ENCODE measurements around the gene CSNK2A2.

Gene CSNK2A2

DNA sequence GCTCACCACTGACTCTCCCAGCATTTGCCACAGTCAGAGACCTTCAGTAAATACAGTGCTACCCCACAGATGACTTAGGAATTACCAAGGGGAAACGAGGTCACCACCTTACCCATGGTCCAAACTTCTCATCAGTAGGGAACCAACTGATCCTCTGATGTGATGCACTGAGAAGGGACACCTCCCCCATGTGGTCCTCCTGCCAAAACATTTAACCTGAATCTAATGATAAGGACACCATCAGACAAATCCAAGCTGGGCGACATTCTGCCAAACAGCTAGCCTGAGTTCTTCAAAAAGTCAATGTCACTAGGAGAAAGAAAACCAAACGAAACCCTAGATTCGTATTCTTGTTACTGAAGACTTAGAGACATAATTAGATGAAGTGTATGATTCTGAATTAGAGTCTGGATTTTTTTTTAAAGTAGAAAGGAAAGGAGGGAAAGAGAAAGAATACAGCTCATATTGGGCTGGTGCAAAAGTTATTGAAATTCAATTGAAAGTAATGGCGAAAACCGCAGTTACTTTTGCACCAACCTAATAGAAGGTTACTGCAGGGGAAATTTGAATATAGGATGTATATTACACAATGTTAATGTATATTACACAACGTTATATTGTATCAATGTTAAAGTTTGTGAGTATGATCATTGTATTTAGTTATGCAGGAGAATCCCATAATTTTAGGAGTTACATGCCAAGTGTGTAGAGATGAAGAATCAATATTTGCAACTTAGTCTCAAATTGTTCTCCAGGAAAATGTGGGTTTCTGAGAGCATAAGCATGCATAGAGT is 2.3 kb upstream of the CSNK2A2 start:
- in situ Hi-C loops (cut with HindIII; ENCODE audit: low sequenced_read_pairs), result no loop called here

DNA sequence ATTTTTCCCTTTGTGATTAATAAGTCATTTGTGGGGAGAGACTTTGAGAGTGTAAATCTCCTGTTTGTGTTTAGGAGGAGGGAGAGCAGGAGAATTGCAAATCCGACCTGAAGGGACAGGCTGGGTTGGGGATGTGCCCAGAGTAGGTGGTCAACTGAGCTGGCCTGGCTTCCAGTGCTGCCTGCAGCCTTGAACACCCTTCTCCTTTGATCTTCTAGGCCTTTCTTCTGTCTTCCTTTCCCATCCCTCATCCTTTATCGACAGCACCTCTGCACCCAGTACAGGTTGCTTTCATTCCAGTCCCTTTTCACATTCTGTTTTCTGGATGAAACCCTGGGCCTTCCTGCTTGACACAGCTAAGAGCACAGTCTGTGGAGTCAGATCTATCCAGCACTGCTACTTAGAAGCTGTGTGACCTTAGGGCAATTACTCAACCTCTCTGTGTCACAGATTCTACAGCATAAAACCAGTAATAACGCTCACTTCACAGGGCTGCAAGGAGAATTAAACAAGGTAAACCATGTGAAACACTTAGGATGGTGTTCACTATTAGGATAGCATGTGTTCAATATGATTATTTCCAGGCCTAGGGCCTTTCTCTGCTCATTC is 1.0 kb upstream of the CSNK2A2 start:
- in situ Hi-C loops (cut with HindIII; ENCODE audit: low sequenced_read_pairs), result no loop called here

DNA sequence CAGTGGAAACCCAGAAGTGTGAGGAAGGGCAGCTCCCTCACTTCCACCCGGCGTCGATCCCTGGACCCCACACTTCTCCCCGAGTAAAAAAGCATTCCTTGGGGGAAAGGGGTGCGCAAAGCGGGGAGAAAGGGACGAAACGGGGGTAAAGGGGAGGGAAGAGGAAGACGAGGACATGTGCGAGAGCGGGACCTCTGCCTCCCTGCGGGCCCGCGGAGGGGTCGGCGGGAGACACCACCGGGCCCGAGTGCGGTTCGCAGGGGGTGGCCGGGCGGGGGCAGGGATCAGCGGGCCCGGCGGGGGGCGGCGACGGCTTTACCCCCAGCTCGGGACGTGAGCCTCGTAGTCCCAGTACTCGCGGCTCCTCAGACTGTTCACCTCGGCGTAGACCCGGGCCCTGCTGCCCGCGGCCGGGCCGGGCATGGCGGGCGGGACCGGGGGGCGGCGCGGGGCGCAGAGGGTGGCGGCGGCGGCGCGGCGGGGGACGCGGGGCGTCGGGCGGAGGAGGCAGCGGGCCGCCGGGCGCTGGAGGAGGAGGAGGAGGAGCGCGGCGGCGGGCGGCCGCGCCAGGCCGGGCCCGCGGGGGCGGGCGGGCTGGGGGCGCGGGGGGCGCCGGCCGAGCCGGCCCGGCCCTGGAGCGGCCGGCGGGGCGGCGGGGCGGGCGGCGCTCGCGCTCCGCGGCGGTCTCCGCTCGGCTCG is 443 bp downstream of the CSNK2A2 start:
- in situ Hi-C loops (cut with HindIII; ENCODE audit: low sequenced_read_pairs), result no loop called here

DNA sequence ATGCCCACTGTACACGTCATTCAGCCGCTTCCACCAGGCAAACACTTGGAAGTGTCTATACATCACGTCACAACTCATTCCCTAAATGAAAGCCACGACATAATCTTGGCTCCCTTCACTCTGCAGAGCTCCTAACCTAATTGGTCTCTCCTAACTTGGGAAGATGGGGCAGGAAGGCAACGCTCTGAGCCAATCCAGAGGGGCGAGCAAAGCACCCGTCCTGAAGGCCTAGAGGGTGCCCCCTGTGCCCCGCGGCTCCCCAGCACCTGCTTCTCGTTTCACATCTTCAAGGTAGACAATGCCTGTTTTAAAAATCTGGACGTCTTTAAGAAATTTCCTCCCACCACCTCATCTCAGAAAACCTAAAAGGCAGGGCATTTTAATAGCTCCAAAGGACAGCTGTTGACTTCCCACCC is 1.0 kb downstream of the CSNK2A2 start:
- in situ Hi-C loops (cut with HindIII; ENCODE audit: low sequenced_read_pairs), result no loop called here

DNA sequence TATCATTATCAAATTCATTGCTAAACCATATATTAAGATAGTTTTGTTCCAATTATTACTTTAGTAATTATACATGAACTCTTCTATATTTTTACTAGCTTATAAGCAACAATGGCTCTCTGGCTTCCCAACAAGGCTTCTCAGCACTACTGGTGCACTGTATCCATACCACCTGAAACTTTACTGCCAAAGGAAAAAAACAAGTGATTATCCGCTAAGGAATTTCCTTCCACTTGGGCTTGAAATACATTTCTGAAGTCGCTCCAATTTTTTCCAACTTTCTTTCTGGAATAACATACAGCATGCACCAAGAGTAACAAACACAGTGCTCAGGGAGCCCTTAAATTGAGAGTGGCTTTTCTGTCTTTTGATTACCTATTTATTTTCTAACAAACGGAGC is 2.1 kb downstream of the CSNK2A2 start:
- in situ Hi-C loops (cut with HindIII; ENCODE audit: low sequenced_read_pairs), result no loop called here

DNA sequence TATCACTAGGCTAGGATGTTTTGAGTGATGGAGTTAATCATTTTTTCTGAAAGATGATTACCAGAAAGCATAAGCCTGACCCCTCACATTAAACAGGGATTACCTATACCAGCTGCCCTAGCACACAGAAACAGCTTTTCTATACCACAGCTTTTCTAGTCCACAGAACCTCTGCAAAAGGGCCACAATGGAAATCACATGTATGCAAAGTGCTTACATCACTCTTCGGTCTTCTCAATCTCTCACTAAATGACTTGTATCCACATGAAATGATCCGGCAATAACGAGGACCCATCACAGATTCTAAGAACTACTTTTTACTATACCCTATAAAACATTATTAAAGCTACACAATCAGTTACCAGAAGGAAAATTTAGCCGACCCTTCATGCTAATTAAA is 2.6 kb downstream of the CSNK2A2 start:
- in situ Hi-C loops (cut with HindIII; ENCODE audit: low sequenced_read_pairs), result no loop called here

DNA sequence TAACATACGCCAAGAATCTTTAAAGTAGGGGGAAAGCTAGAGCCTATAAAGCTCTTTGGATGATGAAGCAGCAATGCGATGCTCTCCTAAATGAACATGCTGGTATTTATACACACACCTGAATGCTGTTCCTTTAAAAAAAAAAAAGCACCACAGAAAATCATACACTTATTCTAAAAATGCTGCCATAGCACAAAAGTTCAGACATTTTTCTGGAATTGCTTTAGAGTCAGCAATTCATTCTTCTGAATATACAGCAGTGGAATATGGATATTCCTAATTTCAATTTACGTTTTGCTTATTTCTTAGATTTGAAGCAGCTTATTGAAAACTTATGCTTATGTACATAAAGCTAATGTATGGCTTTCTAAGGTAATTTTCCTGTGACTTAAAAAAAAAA is 3.1 kb downstream of the CSNK2A2 start:
- in situ Hi-C loops (cut with HindIII; ENCODE audit: low sequenced_read_pairs), result no loop called here

DNA sequence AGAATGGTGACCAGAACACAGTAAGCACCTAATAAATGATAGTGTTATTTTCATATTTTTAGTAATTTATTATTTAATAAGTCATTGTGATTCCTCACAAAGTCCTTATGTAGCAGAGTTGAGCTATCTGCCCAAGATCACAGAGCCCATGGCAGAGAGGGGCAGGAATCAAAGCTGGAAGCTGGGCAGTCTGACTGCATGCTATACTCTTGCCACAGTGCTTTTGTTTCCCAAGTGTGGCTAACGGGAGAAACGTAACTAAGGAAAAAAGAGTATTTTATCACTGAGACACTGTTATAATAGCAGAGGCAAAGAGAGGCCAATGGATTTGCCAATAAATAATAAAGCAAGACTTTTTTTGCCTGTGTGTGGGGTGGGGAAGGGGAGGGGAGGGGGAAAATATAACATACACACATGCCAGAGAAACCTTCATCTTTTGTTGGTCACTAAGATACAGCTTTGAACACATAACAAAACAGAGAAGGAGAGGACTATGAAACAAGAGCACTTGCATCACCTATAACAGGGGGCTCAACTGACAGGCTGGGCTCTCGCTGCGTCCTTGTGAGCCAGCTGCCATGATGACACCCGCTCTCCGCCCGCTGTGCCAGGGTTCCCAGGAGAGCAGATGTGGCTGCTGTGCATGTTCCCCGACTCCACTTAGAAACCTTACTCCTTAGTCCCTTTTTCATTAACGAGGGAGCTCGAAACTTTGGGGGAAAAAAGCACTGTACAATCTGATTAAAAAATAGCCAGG is 10.1 kb downstream of the CSNK2A2 start:
- in situ Hi-C loops (cut with HindIII; ENCODE audit: low sequenced_read_pairs), result no loop called here

DNA sequence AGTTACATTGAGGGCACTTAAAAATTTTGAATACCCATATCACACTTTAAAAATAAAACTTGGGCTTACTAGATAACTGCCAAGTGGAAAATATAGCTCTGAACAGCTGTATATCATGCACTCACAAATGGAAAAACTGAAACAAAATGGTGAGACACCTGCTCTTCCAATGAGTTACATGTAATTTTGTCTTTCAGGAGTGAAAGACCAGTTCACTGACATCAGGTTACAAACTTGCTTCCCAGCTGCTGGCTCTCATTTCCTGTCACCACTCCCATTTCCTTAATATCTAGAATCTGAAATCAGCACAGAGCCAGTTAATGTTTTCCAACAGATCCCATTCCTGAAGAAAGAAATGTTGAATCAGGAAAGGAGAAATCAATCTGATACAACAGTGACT is 10.8 kb downstream of the CSNK2A2 start:
- in situ Hi-C loops (cut with HindIII; ENCODE audit: low sequenced_read_pairs), result no loop called here

DNA sequence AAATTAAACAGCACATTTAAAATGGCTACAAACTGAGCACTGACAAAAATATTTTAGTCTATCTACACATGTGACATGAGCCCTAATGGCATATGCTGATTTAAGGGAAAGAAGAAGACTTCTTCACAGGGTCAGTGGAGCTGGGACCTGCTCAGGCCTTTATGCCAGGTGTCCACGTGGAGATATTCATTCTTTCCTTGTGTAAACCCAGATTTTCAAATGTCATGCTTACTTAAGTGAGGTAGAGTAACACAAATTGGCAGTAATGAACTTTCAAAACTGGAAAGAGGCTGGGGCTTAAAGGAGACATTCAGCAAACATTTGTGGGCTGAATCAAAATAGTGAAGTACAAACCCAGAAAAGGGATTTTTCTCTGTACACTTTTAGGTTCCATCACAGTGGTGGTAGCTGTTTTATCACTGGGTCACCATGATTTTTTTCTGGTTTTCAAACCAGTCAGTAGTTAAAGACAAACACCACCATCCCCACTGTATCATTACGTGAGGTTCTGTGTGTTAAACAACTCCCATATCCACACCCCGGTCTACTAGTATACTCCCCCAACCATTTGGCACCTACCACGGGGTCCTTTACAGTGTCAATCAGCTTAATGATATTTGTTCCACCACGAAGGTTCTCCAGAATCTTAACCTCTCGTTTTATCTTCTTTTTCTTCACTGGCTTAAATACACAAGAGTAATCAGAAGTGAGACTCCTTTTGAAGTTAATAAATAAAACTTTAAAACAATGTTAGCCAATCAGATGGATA is 11.5 kb downstream of the CSNK2A2 start:
- in situ Hi-C loops (cut with HindIII; ENCODE audit: low sequenced_read_pairs), result no loop called here

DNA sequence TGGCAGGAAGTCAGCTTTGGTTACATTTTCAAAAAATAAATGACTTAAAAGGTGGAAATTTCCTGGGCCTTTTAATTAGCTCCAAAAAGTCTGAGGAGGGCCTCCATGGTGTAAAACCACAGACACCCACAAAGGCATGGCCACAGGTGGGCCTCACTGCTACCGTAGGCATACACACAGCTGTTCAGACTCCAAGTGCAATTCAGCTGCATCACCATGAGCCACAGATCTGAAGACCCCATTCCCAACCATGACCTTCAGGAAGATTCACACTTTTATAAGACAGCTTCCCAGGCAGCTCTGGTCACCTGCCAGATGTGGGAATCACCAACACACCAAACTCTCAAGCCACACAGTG is 20.6 kb downstream of the CSNK2A2 start:
- in situ Hi-C loops (cut with HindIII; ENCODE audit: low sequenced_read_pairs), result no loop called here

DNA sequence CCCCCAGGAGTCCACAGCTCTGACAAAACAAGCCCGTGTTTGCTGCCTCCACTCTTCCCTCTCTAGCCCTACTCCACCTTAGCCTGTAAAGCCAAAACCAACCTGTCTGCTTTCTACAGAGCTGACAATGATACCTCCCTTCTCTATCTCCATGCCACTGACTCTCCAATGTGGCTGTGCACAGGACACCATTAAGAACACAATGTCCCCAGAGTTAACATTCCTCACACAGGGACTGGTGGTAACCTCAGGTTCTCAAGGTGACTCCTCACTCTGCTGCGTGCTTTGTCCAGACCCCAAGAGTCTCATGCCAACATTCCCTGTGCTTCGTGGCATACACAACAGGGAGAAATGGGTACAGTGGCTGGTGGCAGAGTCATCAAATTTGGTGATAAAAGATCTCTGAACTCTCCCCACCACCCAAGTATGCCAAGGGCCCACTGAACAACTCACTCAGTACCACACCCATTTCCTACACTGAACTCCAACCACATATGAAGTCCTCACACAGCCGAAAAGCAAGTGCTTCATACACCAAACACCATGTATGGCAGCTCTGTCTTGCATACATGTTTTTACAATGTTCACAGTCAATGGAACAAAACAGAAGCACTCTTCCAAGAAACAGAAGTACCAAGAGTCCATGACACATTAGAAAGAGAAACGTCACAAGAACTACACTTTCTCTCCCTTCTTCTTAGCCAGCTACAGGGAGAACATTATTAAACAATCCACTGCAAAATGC is 21.1 kb downstream of the CSNK2A2 start:
- in situ Hi-C loops (cut with HindIII; ENCODE audit: low sequenced_read_pairs), result no loop called here

DNA sequence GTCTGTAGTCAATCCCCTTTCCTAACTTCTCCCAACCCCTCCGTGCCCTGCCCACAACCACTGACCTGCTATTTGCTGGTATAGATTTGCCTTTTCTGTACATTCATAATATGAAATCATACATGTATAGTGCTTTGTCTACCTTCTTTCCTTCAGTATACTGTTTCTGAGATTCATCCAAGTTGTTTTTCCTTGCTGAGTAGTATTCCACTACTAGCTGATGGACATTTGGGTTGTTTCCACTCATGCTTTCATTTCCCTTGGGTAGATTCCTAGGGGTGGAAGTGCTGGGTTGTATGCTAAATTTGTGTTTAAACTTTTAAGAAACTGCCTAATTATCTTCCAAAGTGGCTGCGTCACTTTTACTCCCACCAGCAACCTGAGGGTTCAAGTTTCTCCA is 27.7 kb downstream of the CSNK2A2 start:
- in situ Hi-C loops (cut with HindIII; ENCODE audit: low sequenced_read_pairs), result no loop called here

DNA sequence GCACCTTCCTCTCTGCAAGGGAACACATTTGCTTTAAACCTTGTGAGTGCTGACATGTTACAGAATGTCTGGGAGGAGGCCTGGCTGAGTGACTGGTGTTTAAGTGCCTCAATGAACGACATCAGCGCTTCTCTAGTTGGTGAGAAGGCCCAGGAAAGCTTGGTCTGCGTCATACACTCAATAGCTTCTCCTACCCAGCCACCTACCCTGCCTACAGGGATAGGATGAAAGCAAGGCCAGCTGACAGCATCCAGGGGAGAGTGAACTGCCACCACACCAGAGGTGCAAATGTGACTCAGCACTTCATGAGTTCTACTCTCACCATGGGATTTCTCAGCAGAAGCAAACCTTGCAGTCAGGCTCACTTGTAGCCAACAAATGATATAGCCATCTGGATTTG is 37.1 kb downstream of the CSNK2A2 start:
- in situ Hi-C loops (cut with HindIII; ENCODE audit: low sequenced_read_pairs), result no loop called here

DNA sequence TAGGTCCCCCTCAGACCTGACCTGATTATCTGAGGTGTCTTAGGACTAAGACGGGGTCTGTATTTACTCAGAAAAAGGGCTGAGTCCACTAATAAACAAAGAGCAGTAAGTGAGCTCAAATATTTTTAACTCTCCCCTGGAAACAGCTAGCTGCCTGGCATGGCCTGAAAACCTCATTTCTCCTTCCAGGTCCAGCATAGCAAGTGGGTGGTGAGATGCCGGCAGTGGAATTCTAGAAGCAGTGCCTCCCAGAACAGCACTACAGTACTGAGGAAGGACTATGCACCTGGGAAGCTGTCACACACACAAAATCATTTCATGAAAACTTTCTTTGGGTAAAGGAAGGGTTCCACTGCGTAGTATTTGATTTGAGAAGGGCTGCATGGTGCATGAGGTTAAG is 39.2 kb downstream of the CSNK2A2 start:
- in situ Hi-C loops (cut with HindIII; ENCODE audit: low sequenced_read_pairs), result no loop called here

DNA sequence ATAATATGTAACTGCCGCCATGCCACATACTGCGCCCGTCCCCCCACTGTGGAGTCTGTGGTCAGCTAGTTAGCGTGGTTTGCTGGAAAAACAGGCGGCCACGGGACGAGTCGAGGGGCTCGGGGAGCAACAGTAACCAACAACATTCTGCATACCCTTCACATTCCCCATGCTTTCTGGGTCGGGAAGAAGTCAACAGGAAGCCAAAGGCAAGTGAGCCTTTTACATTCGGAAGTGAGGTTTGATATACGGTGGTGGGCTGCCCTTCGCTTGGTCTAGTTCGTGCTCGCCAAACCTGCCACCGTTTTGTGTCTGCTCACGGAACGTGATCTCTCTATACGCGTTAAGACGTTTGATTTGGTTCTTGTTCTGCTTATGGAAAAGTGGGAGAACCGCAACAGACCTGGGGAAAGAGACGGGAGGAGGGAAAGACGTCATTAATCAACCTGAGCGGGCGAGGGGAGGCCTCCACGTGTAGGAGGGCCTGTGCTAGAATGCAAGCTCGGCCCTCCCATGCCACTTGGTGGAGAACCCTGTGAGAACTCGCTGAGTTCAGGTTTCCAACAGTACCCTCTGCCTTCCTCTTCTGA is 39.9 kb downstream of the CSNK2A2 start:
- in situ Hi-C loops (cut with HindIII; ENCODE audit: low sequenced_read_pairs), result no loop called here

DNA sequence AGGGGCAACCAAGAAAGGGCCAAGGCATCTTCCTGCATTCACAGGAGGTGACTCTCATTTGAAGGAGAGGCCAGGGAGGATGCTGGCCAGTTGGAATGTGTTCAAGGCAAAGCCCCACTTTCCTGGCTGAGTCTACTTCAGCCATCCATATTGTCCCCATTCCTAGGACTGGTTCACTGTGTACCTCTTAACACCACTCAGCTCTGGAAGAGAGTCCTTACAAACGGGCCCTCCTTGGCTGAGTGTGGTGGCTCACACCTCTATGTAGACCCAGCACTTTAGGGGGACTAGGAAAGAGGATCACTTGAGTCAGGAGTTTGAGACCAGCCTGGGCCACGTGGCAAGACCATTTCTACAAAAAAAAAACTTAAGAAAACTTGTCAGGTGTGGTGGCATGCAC is 40.7 kb downstream of the CSNK2A2 start:
- in situ Hi-C loops (cut with HindIII; ENCODE audit: low sequenced_read_pairs), result no loop called here

DNA sequence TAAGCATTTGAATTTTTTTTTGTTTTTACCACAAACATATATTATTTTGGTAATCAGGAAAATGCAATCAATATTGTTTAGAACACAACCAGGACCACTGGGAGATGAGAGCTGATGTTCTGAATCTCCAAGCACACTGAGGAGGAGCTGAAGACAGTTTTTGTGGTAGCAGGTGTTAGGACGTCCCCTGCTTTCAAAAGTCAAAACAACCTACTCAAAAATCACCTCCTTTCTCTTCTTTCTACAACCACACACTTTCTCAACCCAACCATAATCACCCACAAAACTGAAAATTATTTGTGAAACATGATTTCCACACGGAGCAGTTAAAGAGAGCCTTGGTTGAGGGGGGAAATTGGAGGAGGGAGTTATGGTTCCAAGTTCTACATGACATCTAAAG is 42.1 kb downstream of the CSNK2A2 start:
- in situ Hi-C loops (cut with HindIII; ENCODE audit: low sequenced_read_pairs), result no loop called here

DNA sequence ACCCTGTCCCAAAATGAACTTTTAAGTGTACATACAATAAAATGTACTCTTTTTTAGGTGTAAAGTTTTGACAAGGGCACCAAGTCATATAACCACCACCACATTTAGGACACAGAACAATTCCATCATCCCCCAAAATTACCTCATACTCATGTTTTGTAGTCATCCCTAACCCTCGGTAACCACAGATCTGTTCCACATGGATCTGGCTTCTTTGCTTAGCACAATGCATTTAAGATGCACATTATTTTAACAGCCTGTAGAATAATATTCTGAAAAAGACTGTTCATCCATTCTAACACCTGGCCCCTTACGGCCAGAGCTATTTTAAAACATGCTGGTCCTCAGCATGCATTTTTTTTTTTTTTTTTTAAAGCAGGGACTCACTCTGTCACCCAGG is 43.6 kb downstream of the CSNK2A2 start:
- in situ Hi-C loops (cut with HindIII; ENCODE audit: low sequenced_read_pairs), result no loop called here
